Fibroblast of skin of left quadriceps (primary cell): ENCODE results near the gene NPTX1.
"Not testable (repeated sequence)": the region's sequence is repeated elsewhere in the genome, so short reads cannot be mapped to it uniquely, and the experiment has no call there.

Source experiments
- DNase-seq, 2 experiments: peaks; one replicate each; pipeline ENCODE4 v3.0.0-alpha.2; 2013; ENCODE audit warnings: low read depth in 2 of 2

Gene NPTX1, protein sequence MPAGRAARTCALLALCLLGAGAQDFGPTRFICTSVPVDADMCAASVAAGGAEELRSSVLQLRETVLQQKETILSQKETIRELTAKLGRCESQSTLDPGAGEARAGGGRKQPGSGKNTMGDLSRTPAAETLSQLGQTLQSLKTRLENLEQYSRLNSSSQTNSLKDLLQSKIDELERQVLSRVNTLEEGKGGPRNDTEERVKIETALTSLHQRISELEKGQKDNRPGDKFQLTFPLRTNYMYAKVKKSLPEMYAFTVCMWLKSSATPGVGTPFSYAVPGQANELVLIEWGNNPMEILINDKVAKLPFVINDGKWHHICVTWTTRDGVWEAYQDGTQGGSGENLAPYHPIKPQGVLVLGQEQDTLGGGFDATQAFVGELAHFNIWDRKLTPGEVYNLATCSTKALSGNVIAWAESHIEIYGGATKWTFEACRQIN

DNA sequence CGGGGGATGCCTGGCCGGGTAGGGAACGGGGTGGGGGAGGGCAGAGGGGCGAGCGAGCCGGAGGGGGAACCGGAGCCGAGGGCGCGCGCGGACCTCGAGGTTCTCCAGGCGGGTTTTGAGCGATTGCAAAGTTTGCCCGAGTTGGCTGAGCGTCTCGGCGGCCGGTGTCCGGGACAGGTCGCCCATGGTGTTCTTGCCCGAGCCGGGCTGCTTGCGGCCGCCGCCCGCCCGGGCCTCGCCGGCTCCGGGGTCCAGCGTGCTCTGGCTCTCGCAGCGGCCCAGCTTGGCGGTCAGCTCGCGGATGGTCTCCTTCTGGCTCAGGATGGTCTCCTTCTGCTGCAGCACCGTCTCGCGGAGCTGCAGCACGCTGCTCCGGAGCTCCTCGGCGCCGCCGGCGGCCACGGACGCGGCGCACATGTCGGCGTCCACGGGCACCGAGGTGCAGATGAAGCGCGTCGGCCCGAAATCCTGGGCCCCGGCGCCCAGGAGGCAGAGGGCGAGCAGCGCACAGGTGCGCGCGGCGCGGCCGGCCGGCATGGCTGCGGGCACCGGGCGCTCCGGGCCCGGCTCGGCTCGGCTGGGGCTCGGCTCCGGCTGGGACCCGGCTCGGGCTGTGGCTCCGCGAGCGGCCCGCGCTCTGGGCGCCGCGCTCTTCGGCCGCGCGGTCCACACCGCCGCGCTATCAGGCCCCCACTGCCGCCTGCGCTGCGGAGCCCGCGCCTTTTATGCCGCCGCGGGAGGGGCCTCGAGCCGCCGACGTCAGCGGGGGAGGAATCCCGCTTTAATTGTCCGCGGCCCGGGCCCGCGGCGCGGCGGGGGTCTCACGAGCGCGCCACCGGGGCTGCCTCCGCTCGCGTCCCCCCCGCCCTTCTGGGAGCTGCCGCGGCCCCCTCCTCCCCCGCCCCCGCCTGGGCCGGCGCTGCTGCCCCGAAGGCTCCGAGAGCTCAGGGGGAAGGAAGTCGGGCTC, at the start of gene NPTX1:
TSS of gene NPTX1 (minus strand) at position 698 of the 967 bp plus-strand sequence. CDS start at position 537, 161 bp downstream.
- DNase-seq = no peak

DNA sequence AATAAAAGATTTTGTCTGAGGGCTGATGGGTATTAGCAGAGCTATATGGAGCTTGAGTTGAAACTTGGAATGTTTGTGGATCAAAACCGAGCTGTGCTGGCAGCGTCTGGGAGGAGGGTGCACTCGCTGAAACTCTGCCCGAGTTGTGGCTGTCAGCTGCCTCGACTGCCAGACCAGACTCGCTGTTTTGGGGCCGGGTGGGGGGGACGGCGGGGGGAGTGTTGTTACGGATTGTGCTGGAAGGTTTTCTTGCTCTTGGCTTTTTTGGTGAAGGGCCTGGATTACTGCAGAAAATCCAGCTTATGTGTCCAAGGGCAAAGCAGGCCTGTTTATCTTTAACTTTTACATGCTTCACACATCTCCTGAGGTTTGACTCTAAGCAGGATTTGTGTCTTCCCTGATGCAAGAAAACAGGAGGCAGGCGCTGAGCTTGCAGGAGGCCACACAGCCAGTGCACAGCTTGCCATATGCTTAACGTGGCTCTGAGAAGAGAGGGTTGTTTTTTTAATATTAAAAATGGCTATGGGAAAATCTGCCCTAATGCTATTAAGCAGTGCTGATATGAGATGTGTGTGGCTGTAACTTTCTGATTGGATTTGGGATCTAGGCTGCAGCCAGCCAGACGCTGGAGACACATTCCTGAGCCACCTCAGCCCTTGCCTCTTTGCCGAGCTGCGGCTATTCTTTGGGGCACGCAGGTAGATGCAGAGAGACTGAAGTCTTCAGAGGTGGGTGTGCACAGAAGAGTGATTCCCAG, 47.7 kb upstream of the NPTX1 start:
- DNase-seq = no peak

DNA sequence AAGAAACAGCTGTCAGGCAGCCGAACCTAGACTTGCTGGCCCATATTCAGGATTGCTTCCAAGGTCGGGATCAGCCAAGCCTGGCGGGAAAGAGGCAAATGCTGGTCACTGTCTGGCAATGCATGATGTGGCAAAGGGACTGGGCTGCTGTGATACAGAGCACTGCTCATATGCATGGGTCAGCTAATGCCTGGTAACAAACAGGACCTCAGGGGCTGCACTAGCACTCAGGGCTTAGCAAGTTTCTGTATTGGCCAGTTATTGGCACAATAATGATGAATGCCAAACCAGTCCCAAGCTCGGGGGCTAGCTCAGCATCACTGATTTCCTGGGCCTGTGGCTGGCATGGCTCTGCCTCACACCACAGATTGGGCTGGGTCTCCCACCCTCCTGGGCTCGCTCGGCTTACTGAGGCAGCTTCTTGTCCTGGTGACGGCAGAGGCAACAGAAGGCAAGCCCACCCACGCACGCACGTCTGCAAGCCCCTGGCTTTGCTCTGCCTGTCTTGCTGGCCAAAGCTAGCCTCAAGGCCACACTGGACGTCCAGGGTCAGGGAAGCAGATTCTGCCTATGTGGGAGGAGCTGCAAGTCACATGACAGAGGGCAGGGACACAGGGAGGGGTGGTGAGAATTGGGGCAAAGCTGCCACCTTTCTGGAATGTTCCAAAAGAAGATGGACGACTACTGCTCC, 46.8 kb upstream of the NPTX1 start:
- no peak for DNase-seq

DNA sequence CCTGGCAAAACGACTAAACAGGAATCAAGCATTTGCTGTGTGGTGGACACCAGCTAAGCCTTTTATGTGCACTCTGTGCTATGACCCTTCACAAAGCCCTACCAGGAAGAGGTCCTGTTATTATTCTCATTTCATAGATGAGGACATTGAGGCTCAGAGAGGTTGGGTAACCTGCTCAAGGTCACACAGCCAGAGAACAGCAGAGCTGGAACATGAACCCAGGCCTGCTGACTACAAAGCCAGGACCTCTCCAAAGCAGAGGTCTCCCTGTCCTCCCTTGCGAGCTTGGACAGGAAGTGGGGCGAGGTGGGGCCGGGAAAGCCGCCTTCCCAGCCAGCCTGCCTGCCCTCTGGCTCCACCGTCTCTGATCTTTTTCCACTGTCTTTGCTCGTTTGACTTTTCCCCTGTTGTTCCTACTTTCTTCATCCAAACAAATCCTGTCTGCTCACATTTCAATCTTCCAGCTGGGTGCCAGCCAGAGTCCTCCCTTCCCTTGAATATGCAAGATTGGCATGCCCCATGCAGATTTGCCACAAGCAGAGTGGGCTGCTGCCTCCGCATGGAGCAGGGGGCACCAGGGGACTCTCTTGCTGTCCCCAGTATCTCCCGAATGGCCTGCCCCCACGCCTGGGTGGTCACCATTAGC, 44.5 kb upstream of the NPTX1 start:
- no peak for DNase-seq

DNA sequence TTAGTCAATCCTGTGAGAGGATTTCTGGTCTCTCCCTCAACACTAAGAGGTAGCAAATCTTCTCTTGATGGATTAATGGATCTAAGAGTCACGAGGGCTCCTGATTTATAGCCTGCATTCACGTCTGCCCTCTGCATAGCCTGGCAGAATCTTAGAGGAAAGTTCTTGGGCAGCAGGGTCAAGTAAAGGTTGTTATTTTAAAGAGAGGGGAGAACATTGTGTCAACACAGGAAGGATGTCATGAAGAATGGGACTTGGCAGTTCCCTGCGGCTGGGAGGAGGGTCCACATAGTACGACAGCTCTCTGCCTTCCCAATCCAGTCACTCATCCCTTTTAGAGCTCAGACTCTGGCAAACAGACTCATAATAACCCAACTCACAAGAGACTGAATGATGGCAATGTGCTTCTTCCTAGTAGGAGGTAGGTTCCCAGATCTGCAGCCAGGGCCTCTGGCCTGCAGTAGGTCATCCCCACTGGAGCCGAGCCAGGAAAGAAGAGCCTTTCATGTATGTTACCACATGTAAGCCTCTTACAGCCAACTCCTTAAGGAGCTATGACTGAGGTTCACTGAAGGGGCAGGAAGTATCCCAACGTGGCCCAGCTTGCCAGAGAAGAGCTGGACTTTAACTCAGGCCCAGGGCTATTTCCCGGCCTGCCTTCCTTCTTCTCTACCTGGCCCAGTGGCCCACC, 42.8 kb upstream of the NPTX1 start:
- DNase-seq = no peak

GRCh38 chr17:80518392-80518791, 42.0 kb upstream of the NPTX1 start:
- DNase-seq = no peak

- DNase-seq = no peak
Measured at GRCh38 chr17:80517641-80518040, 41.2 kb upstream of the NPTX1 start.

- DNase-seq = no peak
Measured at GRCh38 chr17:80516171-80516932, 39.9 kb upstream of the NPTX1 start.

DNA sequence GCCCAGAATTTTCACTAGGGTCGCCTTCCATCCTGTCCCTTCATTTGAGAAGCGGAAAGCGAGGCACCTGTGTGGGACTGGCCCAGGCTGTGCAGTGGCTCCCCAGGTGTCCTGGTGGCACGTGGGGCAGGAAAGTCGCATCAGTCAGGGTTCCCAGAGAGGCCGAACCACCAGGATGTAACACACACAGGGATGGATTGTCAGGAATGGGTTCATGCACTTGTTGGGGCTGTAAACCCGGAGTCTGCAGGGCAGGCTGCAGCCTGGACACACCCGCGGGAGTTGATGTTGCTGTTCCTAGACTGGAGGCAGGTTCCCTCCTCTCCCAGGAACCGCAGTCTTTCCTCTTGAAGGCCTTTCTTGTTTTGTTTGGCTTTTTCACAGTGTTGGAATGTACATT, 37.5 kb upstream of the NPTX1 start:
- DNase-seq = no peak

- no peak for DNase-seq
Measured at GRCh38 chr17:80513201-80513600, 36.8 kb upstream of the NPTX1 start.

GRCh38 chr17:80512233-80512632, 35.8 kb upstream of the NPTX1 start:
- DNase-seq = no peak

GRCh38 chr17:80511222-80512180, 35.1 kb upstream of the NPTX1 start:
- no peak for DNase-seq

GRCh38 chr17:80510772-80511171, 34.4 kb upstream of the NPTX1 start:
- DNase-seq = no peak

DNA sequence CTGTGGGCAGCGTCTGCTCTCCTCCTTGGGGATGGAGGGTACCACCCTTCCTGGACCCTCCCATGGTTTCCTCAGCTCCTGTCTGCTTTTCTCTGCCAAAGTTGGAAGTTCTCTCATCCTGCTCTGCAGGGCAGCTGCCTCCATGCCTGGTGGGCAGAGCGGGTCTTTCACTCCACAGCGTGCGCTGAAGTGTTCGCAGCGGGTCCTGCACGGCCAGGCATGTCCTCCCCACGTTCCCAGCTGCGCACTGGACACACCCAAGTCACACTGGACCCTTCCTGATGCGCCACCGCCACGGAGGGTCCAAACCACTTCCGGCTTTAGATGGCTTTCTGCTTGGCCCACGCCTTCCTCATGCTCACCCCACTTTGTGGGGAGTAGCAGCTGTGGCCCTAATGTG, 33.7 kb upstream of the NPTX1 start:
- DNase-seq = no peak

- DNase-seq = no peak
Measured at GRCh38 chr17:80509311-80509710, 32.9 kb upstream of the NPTX1 start.

GRCh38 chr17:80507965-80508364, 31.6 kb upstream of the NPTX1 start:
- DNase-seq = no peak

GRCh38 chr17:80507177-80507576, 30.8 kb upstream of the NPTX1 start:
- not testable (repeated sequence) for DNase-seq
